HUES48 (cell line): ENCODE measurements around the gene CGREF1.
A peak's percentile ranks its signal among the peaks of the same experiment; 100 is the strongest.
"Not testable (repeated sequence)": the region's sequence is repeated elsewhere in the genome, so short reads cannot be mapped to it uniquely, and the experiment has no call there.

ENCODE experiments used
- H3K27ac ChIP-seq: one replicate; pipeline ENCODE4 v1.7.0; 2013; ENCODE audit warnings: low read depth, low read length, inconsistent platforms
- H3K27me3 ChIP-seq: 2 replicates; pipeline ENCODE4 v1.6.1; 2013; ENCODE audit warnings: mild to moderate bottlenecking, low read length; ENCODE audit not compliant: control insufficient read depth, insufficient read depth
- H3K36me3 ChIP-seq: 2 replicates; pipeline ENCODE4 v1.6.1; 2013; ENCODE audit warnings: low read length; ENCODE audit not compliant: control insufficient read depth, insufficient read depth
- H3K4me1 ChIP-seq: 2 replicates; pipeline ENCODE4 v1.6.1; 2013; ENCODE audit warnings: mild to moderate bottlenecking, low read length; ENCODE audit not compliant: control insufficient read depth, insufficient read depth
- H3K4me3 ChIP-seq: 2 replicates; pipeline ENCODE4 v1.5.1; 2013; ENCODE audit warnings: mild to moderate bottlenecking, low read depth, low read length
- H3K9ac ChIP-seq: 2 replicates; pipeline ENCODE4 v1.6.1; 2013; ENCODE audit warnings: mild to moderate bottlenecking, low read depth, low read length, moderate library complexity
- H3K9me3 ChIP-seq: 2 replicates; pipeline ENCODE4 v1.6.1; 2013; ENCODE audit warnings: low read length; ENCODE audit not compliant: control insufficient read depth, insufficient read depth

CGREF1 gene

DNA sequence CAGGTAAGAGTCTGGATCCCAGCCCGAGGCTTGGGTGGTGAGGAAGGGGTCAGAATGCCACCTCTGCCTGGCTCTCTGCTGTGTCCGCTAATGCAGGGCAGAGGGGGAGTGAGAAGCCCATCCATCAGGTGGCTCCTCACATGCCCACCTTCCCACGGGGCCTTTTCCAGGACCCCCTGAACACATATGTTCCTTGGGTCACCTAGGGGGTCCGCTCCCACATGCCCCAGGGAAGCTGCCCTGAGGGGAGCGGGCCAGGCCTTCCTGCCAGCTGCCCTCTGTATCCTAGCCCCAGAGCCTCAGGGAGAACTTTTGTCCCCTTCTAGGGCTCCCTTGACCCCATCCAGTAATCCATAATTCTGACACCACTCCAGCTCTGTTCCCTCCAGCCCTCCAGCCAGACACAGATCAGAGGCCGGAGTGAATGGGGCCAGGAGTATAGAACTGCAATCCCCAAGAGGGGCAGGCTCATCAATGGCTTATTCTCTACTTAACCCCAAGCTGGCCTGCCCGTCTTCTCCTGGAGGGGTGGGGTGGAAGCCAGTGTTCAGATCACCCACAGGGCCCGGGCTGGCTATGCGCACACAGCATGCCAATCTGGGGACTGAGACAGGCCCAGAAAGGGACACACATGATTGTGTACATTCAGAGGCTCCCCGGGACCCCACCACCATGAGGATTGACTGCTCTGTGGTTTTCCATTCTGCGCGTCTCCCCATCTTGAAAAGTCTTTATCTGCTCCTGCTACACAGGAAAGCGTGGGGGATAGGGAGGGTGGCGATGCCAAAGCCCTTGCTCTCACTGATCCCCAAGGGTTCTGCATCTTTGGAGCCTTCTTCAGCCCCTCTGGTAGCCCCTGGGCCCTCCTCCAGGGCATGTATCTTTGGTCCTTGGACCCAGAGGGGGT lies 39.4 kb downstream of the CGREF1 start:
- Histone ChIP-seq H3K9ac (no peak overlapping the region), H3K9me3 (no peaks in the 10 kb centered on the region), H3K4me1 (peaks cover 10% of the 10 kb centered on the region), H3K27me3 (no peaks in the 10 kb centered on the region; the same call in 1 of the 2 replicates), H3K4me3 (no peak overlapping the region), H3K27ac (no peak overlapping the region), H3K36me3 (no peaks in the 10 kb centered on the region)

- H3K9me3 ChIP-seq: no peaks in the 10 kb centered on the region
- no peaks in the 10 kb centered on the region for H3K27me3 ChIP-seq
- H3K4me1 ChIP-seq: peaks cover 10% of the 10 kb centered on the region
- no peaks in the 10 kb centered on the region for H3K36me3 ChIP-seq
- H3K27ac ChIP-seq: no peak within 1 kb of the TSS
- H3K4me3 ChIP-seq: no peak within 1 kb of the TSS
- H3K9ac ChIP-seq: no peak within 1 kb of the TSS
Observed at GRCh38 chr2:27078267-27079194, 40.4 kb downstream of the CGREF1 start, which contains the start of gene EMILIN1. Gene EMILIN1 (plus strand): TSS chr2:27078615. CDS start chr2:27079066, 451 bp downstream.

GRCh38 chr2:27077231-27077630 lies 41.7 kb downstream of the CGREF1 start:
- Histone ChIP-seq H3K9me3 (no peaks in the 10 kb centered on the region), H3K27ac (no peak overlapping the region), H3K9ac (no peak overlapping the region), H3K36me3 (no peaks in the 10 kb centered on the region), H3K4me3 (no peak overlapping the region), H3K4me1 (peaks cover 16% of the 10 kb centered on the region), H3K27me3 (no peaks in the 10 kb centered on the region)

- Histone ChIP-seq H3K27me3 (no peaks in the 10 kb centered on the region), H3K27ac (no peak overlapping the region), H3K4me1 (peaks cover 13% of the 10 kb centered on the region), H3K9me3 (no peaks in the 10 kb centered on the region), H3K9ac (no peak overlapping the region), H3K4me3 (no peak overlapping the region), H3K36me3 (no peaks in the 10 kb centered on the region)
Observed at GRCh38 chr2:27076323-27076722, 42.6 kb downstream of the CGREF1 start.

- not testable (repeated sequence) for H3K27me3 ChIP-seq, H3K27ac ChIP-seq, H3K4me3 ChIP-seq, H3K36me3 ChIP-seq, H3K9me3 ChIP-seq, H3K9ac ChIP-seq
- peaks cover 16% of the 10 kb centered on the region for H3K4me1 ChIP-seq
Observed at GRCh38 chr2:27075566-27075871, 43.4 kb downstream of the CGREF1 start.

DNA sequence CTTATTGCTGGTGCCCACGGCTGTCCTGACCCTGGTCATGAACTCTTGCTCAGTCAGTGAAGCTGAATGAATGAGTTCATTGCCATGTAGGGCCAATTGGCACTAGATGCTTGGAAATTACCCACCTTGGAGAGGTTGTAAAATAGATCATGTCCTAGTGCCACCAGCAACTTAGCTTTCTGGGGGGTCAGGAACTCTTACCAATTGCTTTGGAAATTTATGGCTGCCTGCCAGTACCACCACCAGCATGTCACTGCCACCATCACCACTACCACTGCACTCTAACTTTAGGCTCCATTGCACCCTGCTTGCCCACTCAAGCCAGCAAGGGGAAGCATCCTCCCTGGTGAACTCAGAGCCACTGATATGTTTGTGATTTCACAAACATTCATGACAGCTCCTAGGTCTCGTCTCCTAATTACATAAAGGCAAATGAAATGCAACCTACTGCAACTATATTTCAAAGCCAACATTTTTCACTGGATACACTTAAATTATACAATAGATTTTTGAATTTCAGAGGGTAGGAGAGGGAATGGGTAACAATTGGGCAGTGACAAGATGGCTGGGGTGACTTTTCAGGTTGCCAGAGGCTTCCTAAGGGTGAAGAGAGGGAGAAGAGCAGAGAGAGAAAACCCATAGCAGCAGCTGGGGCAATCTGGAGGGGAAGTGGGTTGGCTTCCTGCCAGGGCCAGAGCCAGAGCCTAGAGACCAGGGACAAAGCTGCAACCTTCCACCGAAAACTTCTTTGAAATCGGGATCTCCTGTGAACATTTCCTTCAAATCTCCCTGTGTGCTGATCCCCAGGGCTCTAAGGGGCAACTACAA lies 44.0 kb downstream of the CGREF1 start:
- Histone ChIP-seq H3K36me3 (peaks cover 6% of the 10 kb centered on the region; the same call in 1 of the 2 replicates), H3K27me3 (no peaks in the 10 kb centered on the region), H3K9me3 (no peaks in the 10 kb centered on the region), H3K4me3 (no peak overlapping the region), H3K9ac (no peak overlapping the region), H3K4me1 (peaks cover 18% of the 10 kb centered on the region), H3K27ac (no peak overlapping the region)

- Histone ChIP-seq H3K27me3 (no peaks in the 10 kb centered on the region), H3K27ac (no peak overlapping the region), H3K36me3 (peaks cover 18% of the 10 kb centered on the region), H3K4me1 (peaks cover 16% of the 10 kb centered on the region), H3K9ac (no peak overlapping the region), H3K4me3 (no peak overlapping the region), H3K9me3 (no peaks in the 10 kb centered on the region)
Observed at GRCh38 chr2:27073782-27074181, 45.1 kb downstream of the CGREF1 start.

- Histone ChIP-seq H3K36me3 (peaks cover 27% of the 10 kb centered on the region), H3K9me3 (no peaks in the 10 kb centered on the region), H3K9ac (no peak overlapping the region), H3K4me3 (peak overlapping the region; percentile 96; the same call in 1 of the 2 replicates), H3K4me1 (peaks cover 11% of the 10 kb centered on the region), H3K27ac (peak overlapping the region; percentile 90), H3K27me3 (no peaks in the 10 kb centered on the region)
Observed at GRCh38 chr2:27072920-27073319, 46.0 kb downstream of the CGREF1 start.

DNA sequence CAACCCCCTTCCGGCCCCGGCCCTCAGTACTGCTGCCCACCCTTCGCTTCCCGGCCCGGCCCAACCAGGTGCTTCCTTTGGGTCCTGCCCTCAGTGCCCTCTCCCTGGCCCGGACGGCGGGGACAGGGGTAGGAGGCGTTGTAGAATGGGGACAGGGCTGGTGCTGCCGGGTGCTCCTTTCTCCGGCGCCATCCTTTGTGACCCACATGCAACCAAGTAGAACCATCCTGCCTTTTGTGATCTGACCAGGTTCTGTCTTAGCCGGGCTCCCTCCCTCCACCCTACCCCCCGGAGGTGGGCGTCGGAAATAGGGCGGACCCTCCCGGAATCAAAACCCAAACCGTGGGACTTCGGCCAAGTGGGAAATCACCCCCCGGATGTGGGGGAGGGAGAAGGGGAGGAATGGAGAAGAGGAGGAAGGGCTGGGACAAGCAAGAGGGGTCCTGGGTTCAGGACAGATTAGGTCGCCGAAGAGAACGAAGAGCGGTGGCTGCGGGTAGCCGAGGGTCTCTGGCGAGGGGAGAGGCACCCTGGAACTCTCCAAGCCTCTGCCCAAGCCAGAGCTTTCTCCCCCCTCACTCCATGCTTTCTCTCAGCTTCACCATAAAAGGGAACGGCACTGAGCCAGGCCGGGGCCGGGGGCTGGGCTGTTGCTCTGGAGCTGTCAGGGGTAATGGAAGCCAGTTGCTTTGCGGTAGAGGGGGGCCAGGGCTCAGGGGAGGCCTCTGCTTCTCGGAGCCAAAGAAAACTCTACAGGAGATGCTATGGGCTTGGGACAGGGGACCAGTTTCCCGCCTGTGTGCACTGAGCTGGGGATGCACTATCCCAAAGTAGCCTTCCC lies 46.7 kb downstream of the CGREF1 start:
- H3K27me3 ChIP-seq: no peaks in the 10 kb centered on the region
- peak overlapping the region; percentile 96 for H3K4me3 ChIP-seq
- peak overlapping the region; percentile 64 for H3K9ac ChIP-seq
- H3K36me3 ChIP-seq: peaks cover 34% of the 10 kb centered on the region
- H3K27ac ChIP-seq: peak overlapping the region; percentile 90
- H3K4me1 ChIP-seq: peaks cover 11% of the 10 kb centered on the region
- H3K9me3 ChIP-seq: no peaks in the 10 kb centered on the region
